SK-N-MC (cell line): ENCODE measurements around the gene ELP2.

Source experiments
- FOXP2 ChIP-seq: optimal IDR thresholded peaks from 2 replicates; pipeline ENCODE3; 2011; ENCODE audit warnings: mild to moderate bottlenecking, moderate library complexity; ENCODE audit not compliant: insufficient read depth; ENCODE audit errors: extremely low read length, control extremely low read depth
- POLR2AphosphoS5 ChIP-seq: IDR thresholded peaks from 2 replicates; pipeline ENCODE4 v1.6.1; 2012; ENCODE audit warnings: mild to moderate bottlenecking, low read depth, low read length, borderline replicate concordance

GRCh38 chr18:36189486-36189885 is 59.8 kb downstream of the ELP2 start:
- TF ChIP-seq POLR2AphosphoS5 (no peak), FOXP2 (no peak)
